K562 (cell line): Measurements from ENCODE around the gene PLGRKT. TPM values are rescaled to one million over a fixed set of nuclear protein-coding genes. Genes with fewer than 3 reads are reported as not detected.
A peak's percentile ranks its signal among the peaks of the same experiment; 100 is the strongest.

Experiments used
- ATF1 ChIP-seq, 2 experiments: fragments of 450-650 bp in 1 of 2; IDR thresholded peaks; 2 replicates each; pipeline ENCODE4 v1.6.1; 2016; ENCODE audit warnings: missing compliant biosample characterization in 1 of 2, missing genetic modification characterization in 1 of 2
- CHD4 ChIP-seq: fragments of 200-600 bp; sonication (generic); IDR thresholded peaks from 3 replicates; pipeline ENCODE4 v1.6.1; 2012; ENCODE audit warnings: low read depth, mild to moderate bottlenecking, mixed read lengths, low read length, inconsistent platforms; ENCODE audit not compliant: insufficient read depth, insufficient replicate concordance, poor library complexity, severe bottlenecking
- CXXC5 ChIP-seq: fragments of 250-450 bp; sonication (Bioruptor Pico); IDR thresholded peaks from 2 replicates; pipeline ENCODE4 v1.8.0; 2022; ENCODE audit warnings: inconsistent platforms, mild to moderate bottlenecking, moderate library complexity
- E2F6 ChIP-seq, 2 experiments: IDR thresholded peaks; 2 replicates each; pipeline ENCODE4 v1.6.1; 2011; ENCODE audit warnings: borderline replicate concordance in 1 of 2, control low read depth in 1 of 2, low read depth in 1 of 2, low read length in 1 of 2, mild to moderate bottlenecking in 1 of 2, mixed read lengths in 1 of 2, moderate library complexity in 1 of 2; ENCODE audit not compliant: insufficient read depth in 1 of 2, insufficient read length in 1 of 2, poor library complexity in 1 of 2, severe bottlenecking in 1 of 2; ENCODE audit errors: extremely low read depth in 1 of 2
- HNRNPL ChIP-seq: fragments of 200-400 bp; formaldehyde crosslinking; IDR thresholded peaks from 2 replicates; pipeline ENCODE4 v1.6.1; 2017; ENCODE audit warnings: low read depth, mild to moderate bottlenecking, low read length
- ID3 ChIP-seq, 2 experiments: fragments of 250-450 bp in 1 of 2; fragments of 450-650 bp in 1 of 2; sonication (Bioruptor Pico) in 1 of 2; IDR thresholded peaks; 2 replicates each; pipeline versions ENCODE4 v1.6.1 to v1.8.0; 2016 to 2021; ENCODE audit warnings: mild to moderate bottlenecking in 2 of 2, moderate library complexity in 2 of 2, missing compliant biosample characterization in 1 of 2, missing genetic modification characterization in 1 of 2
- RBM34 ChIP-seq: fragments of 200-400 bp; formaldehyde crosslinking; IDR thresholded peaks from 2 replicates; pipeline ENCODE4 v1.6.1; 2018; ENCODE audit warnings: low read length, borderline replicate concordance; ENCODE audit not compliant: insufficient read depth
- SIN3A ChIP-seq, 2 experiments: fragments of 150-350 bp in 1 of 2; IDR thresholded peaks; 2 replicates each; pipeline ENCODE4 v1.6.1; 2011 to 2016; ENCODE audit warnings: borderline replicate concordance in 2 of 2, low read depth in 2 of 2, low read length in 2 of 2, mild to moderate bottlenecking in 2 of 2, moderate library complexity in 2 of 2; ENCODE audit not compliant: control insufficient read depth in 1 of 2
- TFAP4 ChIP-seq: sonication (generic); formaldehyde crosslinking; IDR thresholded peaks from 2 replicates; pipeline ENCODE4 v1.8.0; 2022; ENCODE audit warnings: missing genetic modification reagents, mild to moderate bottlenecking, moderate library complexity, borderline replicate concordance
- ZBTB40 ChIP-seq, 2 experiments: fragments of 450-650 bp in 1 of 2; sonication (generic) in 1 of 2; formaldehyde crosslinking in 1 of 2; IDR thresholded peaks; 2 replicates each; pipeline versions ENCODE4 v1.7.1 to v1.9.0; 2016 to 2022; ENCODE audit warnings: inconsistent platforms in 1 of 2, mild to moderate bottlenecking in 1 of 2, missing genetic modification reagents in 1 of 2
- ZBTB7A ChIP-seq: IDR thresholded peaks from 2 replicates; pipeline ENCODE4 v1.6.1; 2011; ENCODE audit warnings: low read depth, mild to moderate bottlenecking, low read length, moderate library complexity, borderline replicate concordance; ENCODE audit not compliant: control insufficient read depth
- polyA plus RNA-seq, 8 experiments: library from polyadenylated mRNA; depleted of rRNA in 4 of 8; stranded (reverse) in 5 of 8; unstranded in 3 of 8; fragments of >200 nt; fragmentation: Nextera tagmentation in 2 of 8; fragmentation: Illumina TruSeq in 1 of 8; extraction: Ambion mirVana in 2 of 8; extraction: Trizol in 1 of 8; gene quantifications; 2 replicates each; pipeline versions ENCODE4 v1.2.1 to v1.2.3, GENCODE V29; 2011 to 2014; ENCODE audit warnings: inconsistent platforms in 1 of 8, missing spikeins in 1 of 8
- total RNA-seq, 7 experiments: library from RNA; depleted of rRNA in 6 of 7; stranded (reverse); fragments of >200 nt in 6 of 7; fragmentation: Illumina TruSeq in 2 of 7; extraction: Trizol in 2 of 7; gene quantifications; 2 replicates each; pipeline versions ENCODE4 v1.2.1 to v1.2.3, GENCODE V29; 2011 to 2021; ENCODE audit warnings: low replicate concordance in 1 of 7

PLGRKT gene
- total and polyA plus RNA-seq, 9 of the 15 experiments (the other 6 are each of a cell fraction or from before 2014, with no cell fraction given), result 4.7 to 13.8 (median 6.5) TPM

GRCh38 chr9:5450359-5451091, 12.8 kb upstream of the PLGRKT start, which contains the start of gene CD274 (continued):
- TF ChIP-seq ZBTB40 (IDR thresholded peaks at IDR 0.05), result peak; percentile 61
- TF ChIP-seq ZBTB40 (CRISPR knock-in tag; IDR thresholded peaks at IDR 0.05), result no peak
- TF ChIP-seq ID3 (CRISPR knock-in tag; IDR thresholded peaks at IDR 0.05), result no peak
- no peak for TF ChIP-seq ID3 (tag; IDR thresholded peaks at IDR 0.05)
- TF ChIP-seq ZBTB7A, result peak; percentile 73; the same call in 1 of the 2 replicates
- TF ChIP-seq TFAP4 (CRISPR knock-in tag), result peak; percentile 97
- TF ChIP-seq CHD4, result no peak
- TF ChIP-seq HNRNPL, result no peak
- peak; percentile 18 to 71 for TF ChIP-seq E2F6 (IDR thresholded peaks at IDR 0.05; ENCODE audit: borderline replicate concordance in 1 of 2, extremely low read depth in 1 of 2, insufficient read depth in 1 of 2, insufficient read length in 1 of 2, low read depth in 1 of 2, low read length in 1 of 2, poor library complexity in 1 of 2, severe bottlenecking in 1 of 2)
- peak; percentile 83 for TF ChIP-seq CXXC5 (CRISPR knock-in tag)
- TF ChIP-seq SIN3A (IDR thresholded peaks at IDR 0.05; ENCODE audit: borderline replicate concordance in 2 of 2, control insufficient read depth in 1 of 2, low read depth in 2 of 2, low read length in 2 of 2), result peak in 1 of 2 experiments; percentile 33; a peak in 1 of 4 replicates
- TF ChIP-seq RBM34, result no peak
- no peak for TF ChIP-seq ATF1 (CRISPR knock-in tag; IDR thresholded peaks at IDR 0.05)
- no peak for TF ChIP-seq ATF1 (tag; IDR thresholded peaks at IDR 0.05)
